Stimulated activated CD8-positive, alpha-beta memory T cell treated with anti-CD3 and anti-CD28 coated beads, Interleukin-2, amount 100 ng/mL, for 1 hour (primary cell): ENCODE results near the gene STX7.

ENCODE experiments used
- DNase-seq, 2 donors: peaks; one replicate each; pipeline ENCODE4 v3.0.0-alpha.2; 2020; ENCODE audit warnings: low read depth in 2 of 2

The STX7 gene

DNA sequence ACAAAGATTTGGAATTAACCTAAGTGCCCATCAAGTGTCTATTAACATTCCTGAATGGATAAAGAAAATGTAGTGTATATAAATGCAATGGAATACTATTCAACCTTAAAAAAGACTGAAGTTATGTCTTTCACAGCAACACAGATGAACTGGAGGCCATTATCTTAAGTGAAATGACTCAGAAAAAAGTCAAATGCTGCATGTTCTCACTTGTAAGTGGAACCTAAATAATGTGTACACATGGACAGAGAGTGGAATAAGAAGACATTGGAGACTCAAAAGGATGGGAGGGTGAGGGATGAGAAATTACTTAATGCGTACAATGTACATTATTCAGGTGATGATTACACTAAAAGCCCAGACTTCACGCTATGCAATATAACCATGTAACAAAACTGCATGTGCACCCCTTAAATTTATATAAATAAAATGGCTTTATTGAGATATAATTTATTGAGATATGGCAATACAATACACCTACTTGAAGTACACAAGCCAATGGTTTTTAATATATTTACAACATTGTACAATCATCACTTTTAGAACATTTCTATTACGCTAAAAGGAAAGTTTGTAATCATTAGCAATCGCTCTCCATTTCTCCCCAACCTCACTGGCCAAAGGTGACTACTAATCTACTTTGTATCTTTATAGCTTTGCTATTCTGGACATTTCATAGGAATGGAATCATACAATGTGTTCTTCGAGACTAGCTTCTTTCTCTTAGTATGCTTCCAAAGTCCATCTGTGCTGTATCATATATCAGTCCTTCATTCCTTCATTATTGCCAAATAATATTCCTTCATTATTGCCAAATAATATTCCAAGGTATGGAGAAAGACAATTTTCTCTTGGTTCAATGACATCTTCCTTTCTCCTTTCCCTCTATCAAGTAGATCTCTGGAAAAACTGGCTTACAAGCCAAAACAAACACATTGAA is 5.8 kb downstream of the STX7 start:
- no peak for DNase-seq

DNA sequence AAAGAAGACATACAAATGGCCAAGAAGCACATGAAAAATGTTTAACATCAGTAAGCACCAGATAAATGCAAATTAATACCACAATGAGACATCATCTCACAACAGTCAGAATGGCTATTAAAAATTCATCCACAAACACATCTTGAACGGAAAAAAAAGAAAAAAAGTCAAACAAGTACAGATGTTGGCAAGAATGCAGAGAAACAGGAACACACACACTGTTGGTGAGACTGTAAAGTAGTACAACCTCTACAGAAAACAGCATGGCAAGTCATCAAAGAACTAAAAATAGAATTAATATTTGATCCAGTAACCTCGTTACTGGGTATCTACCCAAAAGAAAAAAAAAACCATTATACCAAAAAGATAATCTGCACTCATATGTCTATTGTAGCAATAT is 6.5 kb downstream of the STX7 start:
- no peak for DNase-seq

- DNase-seq: no peak
Observed at GRCh38 chr6:132505158-132505557, 7.8 kb downstream of the STX7 start.

DNA sequence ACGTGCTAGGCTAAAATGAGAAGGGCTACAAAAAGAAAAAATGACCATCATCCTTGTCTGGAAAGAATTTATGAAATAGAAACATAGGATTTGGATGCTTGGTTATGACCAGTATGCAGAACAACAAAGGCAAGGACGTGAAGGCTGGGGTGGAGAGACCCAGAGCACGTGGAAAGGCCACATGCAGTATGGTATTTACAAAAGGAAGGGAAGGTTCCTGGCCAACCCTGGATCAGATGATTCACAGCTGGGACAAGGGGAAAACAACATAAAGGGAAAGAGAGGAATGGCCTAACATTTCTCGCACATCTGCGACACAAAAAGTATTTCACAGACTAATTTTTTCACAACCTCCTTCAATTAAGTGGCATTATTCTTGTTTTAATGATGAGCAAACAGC is 8.2 kb downstream of the STX7 start:
- DNase-seq: no peak

DNA sequence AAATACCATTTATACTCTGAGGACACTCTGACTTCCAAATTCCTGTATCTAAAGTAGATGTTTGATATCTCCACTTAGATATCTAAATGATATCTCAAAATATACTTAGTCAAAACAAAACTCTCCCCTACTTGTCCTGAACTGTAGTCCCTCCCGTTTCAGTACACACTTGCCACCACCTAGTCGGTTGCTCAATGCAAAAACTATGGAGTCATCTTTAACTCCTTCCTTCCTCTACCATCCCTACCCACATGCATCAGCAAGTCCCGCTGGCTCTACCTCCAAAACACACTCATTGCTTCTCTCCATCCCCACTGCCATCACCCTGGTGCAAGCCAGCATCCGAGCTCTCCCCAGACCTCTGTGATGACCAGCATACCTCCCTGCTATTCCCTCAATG is 13.2 kb downstream of the STX7 start:
- DNase-seq: no peak

DNA sequence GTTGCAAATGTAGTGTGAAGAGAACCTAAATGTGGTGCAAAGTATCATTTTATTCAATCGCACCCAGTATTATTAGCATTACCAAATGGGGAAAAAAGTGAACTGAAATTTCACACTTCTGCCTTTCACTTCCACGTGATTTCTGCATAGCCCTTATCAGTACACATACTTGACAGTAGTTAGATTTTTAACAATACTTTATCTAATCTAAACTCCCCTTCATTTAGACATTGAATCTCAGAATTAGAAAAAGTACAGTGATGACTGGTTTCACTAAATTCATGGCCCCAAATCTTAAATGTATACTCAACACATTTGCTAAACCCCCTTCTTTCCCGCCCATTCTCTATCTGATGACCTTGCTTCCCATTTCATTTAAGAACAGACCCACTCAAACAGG is 14.3 kb downstream of the STX7 start:
- DNase-seq: no peak

- DNase-seq: no peak
Observed at GRCh38 chr6:132496519-132497180, 16.3 kb downstream of the STX7 start.

DNA sequence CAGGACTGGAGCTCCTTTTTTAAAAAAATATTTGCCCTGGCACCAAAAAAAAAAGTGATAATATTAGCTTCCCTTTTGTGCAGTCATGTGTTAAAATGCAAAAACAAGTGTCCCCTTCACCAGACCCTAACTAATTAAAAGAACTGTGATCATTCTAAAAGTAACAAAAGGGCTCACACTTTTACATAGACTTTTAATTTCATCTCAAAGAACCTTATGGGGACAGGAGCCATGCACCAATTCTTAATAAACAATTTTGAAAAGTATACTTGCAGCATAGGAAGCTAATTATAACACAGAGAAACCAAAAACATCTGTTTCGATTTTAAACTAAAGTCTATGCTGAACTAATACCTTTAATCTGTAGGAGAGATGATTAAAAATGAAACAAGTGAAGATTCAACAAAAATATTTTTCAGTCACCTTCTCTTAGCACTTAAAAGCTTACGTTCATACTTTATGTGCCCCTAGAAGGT is 17.3 kb downstream of the STX7 start:
- no peak for DNase-seq

GRCh38 chr6:132494954-132495353 is 18.0 kb downstream of the STX7 start:
- DNase-seq: no peak

DNA sequence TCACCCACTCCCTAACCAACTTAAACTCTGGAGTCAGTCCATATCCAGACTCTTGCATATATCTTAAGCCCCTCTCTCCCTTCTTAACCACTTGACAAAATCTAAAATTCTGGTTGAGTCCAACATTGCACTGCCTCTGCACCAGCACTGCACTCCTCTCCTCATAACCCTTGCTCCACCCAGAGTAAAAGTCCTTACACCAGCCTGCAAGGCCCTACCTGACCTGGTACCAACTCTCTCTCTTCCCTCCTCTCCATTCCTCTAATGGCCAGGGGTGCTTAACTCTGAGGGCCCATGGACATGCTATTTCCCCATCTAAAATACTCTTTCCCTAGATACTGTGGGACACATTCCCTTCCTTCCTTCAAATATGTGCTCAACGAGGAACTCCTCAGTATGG is 21.0 kb downstream of the STX7 start:
- no peak for DNase-seq

DNA sequence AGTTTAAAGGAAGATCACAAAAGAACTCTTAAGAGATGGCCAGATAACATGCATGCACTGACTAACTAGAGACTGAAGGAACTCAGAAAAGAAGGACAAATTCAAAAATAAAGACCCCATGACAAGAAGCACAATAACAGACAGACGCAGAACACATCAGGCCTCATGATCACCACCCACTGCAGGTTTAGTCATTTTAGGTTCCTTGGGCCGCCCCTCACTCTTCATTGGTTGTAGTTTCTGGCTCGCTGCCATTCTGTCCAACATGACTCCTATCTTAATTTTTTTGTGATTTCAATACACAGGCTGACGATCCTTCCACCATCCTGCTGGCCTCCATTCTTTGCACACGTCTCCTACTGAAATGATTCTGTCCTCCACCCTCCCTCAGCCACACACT is 21.6 kb downstream of the STX7 start:
- no peak for DNase-seq

DNA sequence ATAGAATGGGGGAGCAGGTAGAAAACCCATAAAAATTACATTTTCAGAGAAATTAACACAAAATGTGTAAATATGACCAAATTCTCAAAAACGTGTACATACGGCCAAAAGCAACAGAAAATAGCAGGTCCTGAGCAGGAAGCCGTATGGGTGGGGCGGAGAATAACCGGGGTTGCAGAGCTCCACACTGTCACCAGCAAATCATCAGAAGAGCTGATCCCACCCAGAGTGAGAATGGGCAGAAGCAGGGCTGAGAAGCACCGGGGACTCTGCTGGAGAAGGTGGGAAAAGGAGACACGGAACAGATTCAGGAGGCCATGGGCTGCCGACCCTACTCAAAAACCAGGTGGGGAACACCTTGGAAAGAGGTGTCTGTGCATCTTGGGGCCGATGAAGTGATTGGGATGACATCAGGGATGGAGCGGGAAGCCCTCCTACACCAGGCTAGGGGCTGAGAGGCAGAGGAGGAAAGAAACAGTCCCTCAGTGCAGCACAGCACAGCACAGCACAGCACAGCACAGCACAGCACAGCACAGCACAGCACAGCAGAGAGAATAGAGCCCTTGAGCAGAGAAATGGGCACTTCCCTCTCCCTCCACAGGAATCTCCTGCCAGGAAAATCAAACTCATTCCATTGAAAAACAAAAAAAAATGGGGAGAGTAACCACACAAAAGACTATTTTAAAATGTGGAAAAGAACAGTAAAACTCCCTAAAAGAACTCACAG is 22.3 kb downstream of the STX7 start:
- DNase-seq: no peak

DNA sequence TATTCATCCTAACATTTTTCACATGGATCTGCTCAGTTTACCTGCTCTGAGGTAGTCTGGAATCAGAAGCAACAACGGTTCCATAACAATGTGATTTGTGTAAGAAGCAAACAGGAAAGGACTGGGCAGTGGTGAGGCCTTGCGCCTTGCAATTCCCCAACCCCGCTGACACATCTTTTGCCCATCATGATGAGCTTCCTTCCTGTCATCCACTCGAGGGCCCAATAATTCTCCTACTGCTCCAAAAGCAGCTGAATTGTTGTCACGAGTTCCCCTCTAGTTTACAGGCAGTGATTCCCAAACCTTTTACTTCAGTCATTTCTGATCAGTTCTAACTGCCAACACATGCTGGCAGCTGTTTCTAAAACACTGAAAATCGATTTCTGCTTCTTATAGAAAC is 22.9 kb downstream of the STX7 start:
- no peak for DNase-seq

DNA sequence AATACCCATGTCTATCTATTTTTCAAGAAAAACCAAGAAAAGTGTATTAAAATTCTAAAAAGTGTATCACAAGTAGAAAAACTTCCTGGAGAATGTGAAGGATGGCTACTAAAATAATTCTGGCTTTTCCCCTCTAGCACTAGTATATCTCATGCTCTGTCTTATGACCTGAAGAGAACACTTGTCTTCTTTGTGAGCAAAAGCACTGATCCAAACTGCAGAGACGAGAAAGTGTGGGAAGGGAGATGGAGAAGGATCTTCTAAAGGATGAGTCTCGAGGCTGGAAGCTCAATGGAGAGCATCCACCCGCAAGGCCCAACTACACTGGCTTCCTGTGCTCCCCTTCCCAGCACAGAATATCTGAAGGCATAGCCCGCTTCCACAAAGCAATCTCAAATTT is 23.5 kb downstream of the STX7 start:
- no peak for DNase-seq

- no peak for DNase-seq
Observed at GRCh38 chr6:132487762-132488161, 25.2 kb downstream of the STX7 start.

DNA sequence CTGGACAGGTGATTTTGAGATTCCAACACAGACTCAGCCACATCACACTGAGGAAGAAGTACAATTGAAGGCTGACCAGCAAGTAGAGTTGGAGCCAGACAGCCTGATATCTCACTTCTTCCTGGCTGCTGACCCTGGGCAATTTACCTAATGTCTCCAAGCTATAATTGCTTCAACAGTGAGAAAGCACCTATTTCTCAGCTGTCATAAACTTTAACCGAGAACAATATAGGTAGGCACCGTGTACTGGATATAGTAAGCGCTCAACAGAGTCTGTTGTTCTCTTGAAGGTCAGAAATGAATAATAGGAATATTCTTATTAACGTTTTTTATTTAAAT is 28.3 kb downstream of the STX7 start:
- DNase-seq: no peak

- DNase-seq: no peak
Observed at GRCh38 chr6:132483779-132484679, 28.9 kb downstream of the STX7 start.

DNA sequence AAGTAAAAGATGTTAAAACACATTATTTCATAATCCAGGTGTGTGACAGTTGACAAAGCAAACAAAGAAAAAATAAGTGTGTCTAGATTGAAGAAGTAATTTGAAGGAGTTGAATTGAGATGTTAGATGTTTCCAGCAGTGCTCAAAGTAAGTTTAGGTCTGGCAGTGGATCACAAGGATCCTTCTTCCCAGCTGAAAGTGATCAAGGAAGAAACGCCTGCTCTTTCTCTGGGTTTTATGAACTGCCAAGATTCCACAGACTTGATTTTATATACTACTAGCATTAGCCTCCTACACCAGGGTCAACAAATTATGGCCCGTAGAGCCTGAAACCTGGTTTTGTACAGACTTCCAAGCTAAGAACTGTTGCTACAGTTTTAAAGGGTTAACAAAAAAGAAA is 30.3 kb downstream of the STX7 start:
- no peak for DNase-seq

DNA sequence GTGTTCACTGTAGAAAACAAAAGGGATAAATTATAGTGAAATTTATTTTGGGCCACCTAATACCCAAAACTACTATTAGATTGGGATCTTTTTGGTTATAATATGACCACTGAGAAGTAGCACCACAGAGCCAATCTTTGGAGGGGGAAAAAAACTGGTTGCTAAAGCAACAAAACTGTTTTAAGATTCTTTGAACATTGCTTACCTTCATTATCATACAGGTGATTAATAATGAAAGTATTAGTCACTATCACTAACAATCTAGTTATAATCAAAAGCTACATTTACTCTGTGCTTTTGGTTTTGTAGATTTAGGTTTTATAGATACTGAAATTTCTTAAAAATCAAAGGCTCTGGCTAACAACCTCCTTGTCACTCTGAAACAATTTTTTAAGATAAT is 31.7 kb downstream of the STX7 start:
- DNase-seq: no peak

- DNase-seq: no peak
Observed at GRCh38 chr6:132479131-132479530, 33.8 kb downstream of the STX7 start.

DNA sequence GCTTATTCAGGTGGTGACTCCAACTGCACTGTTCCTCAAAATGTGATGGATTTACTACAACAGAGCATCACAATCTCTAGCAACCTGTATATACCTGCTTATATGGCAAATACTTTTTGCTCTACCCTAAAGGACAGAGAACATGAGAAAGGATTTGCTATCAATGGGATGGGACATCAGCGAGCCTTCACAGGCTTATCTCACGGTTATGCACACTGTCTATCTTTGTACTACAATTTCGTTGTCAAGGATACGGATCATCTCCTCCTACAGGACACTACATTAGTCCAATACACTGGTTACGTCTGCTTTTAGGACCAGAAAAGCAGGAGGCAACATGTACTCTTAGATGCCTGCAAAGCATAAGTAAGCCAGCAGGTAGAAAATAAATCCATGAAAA is 34.2 kb downstream of the STX7 start:
- DNase-seq: no peak

DNA sequence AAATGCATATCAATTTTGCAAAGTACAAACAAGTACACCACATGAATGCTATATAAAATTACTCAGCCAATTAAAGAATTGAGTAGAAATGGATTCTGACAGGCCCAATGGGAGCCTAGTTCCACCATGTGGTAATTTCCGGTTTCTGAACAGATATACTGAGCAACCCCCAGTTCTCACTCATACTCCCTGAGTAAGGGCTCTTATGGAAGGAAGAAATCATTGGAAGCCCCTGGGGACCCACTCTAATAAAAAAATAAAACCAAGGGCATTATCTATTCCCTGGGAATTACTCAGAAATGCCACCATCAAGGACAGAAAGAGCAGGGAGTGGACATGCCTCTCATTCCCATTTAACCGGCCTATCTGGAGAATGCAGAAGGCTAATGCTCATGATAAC is 34.6 kb downstream of the STX7 start:
- no peak for DNase-seq
